ENCODE measurements around the gene NT5DC2.

- TF ChIP-seq CTCF (IDR thresholded peaks at IDR 0.05; ENCODE audit: control extremely low read depth in 1 of 3, insufficient read depth in 1 of 3, low read depth in 1 of 3, low read length in 3 of 3) = no peak
- no peak for TF ChIP-seq EZH2 (IDR thresholded peaks at IDR 0.05; ENCODE audit: low read depth, low read length, severe bottlenecking)
- TF ChIP-seq SAP30 (IDR thresholded peaks at IDR 0.05; ENCODE audit: insufficient read depth, insufficient replicate concordance, low read length) = no peak
- TF ChIP-seq RFX5 (IDR thresholded peaks at IDR 0.05; ENCODE audit: borderline replicate concordance, low read depth, low read length) = no peak
- no peak for TF ChIP-seq POLR2AphosphoS5 (IDR thresholded peaks at IDR 0.05; ENCODE audit: low read depth, low read length)
- TF ChIP-seq RNF2 (IDR thresholded peaks at IDR 0.05; ENCODE audit: borderline replicate concordance, low read depth, low read length, missing control alignments, poor library complexity, severe bottlenecking) = no peak
- no peak for TF ChIP-seq KDM1A (IDR thresholded peaks at IDR 0.05; ENCODE audit: borderline replicate concordance, low read length)
- no peak for TF ChIP-seq EP300 (IDR thresholded peaks at IDR 0.05; ENCODE audit: borderline replicate concordance in 1 of 2, low read depth in 2 of 2, low read length in 2 of 2)
- no peak for TF ChIP-seq CREB1 (IDR thresholded peaks at IDR 0.05)
- TF ChIP-seq ATF2 (IDR thresholded peaks at IDR 0.05; ENCODE audit: low read length) = no peak
- TF ChIP-seq NRF1 (IDR thresholded peaks at IDR 0.05; ENCODE audit: low read depth, low read length) = no peak
- TF ChIP-seq TCF12 (IDR thresholded peaks at IDR 0.05; ENCODE audit: low read depth, low read length) = no peak
- no peak for TF ChIP-seq SIN3A (conservative IDR thresholded peaks at IDR 0.05 in 1 of 2, IDR thresholded peaks at IDR 0.05 in 1 of 2; ENCODE audit: low read depth in 1 of 2, low read length in 2 of 2)
- no peak for TF ChIP-seq JUN (IDR thresholded peaks at IDR 0.05; ENCODE audit: low read depth, low read length)
Observed at GRCh38 chr3:52574056-52574965, 40.7 kb upstream of the NT5DC2 start.
